Mucosa of rectum (tissue), 2 donors: Measurements from ENCODE around the gene NSRP1.
"Not testable (repeated sequence)": the region's sequence is repeated elsewhere in the genome, so short reads cannot be mapped to it uniquely, and the experiment has no call there.

Experiments used
- H3K27ac ChIP-seq, 2 donors: one replicate each; pipeline ENCODE4 v1.7.0; 2013; ENCODE audit warnings: inconsistent platforms in 2 of 2, low read depth in 2 of 2, low read length in 2 of 2
- H3K27me3 ChIP-seq, 2 donors: one replicate each; pipeline ENCODE4 v1.7.0; 2013; ENCODE audit warnings: low read length in 2 of 2; ENCODE audit not compliant: control insufficient read depth in 2 of 2, insufficient read depth in 2 of 2
- H3K36me3 ChIP-seq, 2 donors: one replicate each; pipeline ENCODE4 v1.7.0; 2013; ENCODE audit warnings: low read length in 2 of 2; ENCODE audit not compliant: control insufficient read depth in 2 of 2, insufficient read depth in 2 of 2
- H3K4me1 ChIP-seq, 2 donors: one replicate each; pipeline ENCODE4 v1.7.0; 2013; ENCODE audit warnings: low read length in 2 of 2, mild to moderate bottlenecking in 1 of 2; ENCODE audit not compliant: control insufficient read depth in 2 of 2, insufficient read depth in 2 of 2
- H3K4me3 ChIP-seq, 2 donors: one replicate each; pipeline ENCODE4 v1.7.0; 2013; ENCODE audit warnings: low read length in 2 of 2
- H3K9ac ChIP-seq, 2 donors: one replicate each; pipeline ENCODE4 v1.7.0; 2013; ENCODE audit warnings: low read length in 2 of 2, low read depth in 1 of 2, mild to moderate bottlenecking in 1 of 2
- H3K9me3 ChIP-seq, 2 donors: one replicate each; pipeline ENCODE4 v1.7.0; 2013; ENCODE audit warnings: low read length in 2 of 2; ENCODE audit not compliant: control insufficient read depth in 2 of 2
- donor health status: healthy.
- donor health status: Normal muscosa, but diverticular disease.

NSRP1 gene

GRCh38 chr17:30200106-30200505 is 83.5 kb downstream of the NSRP1 start:
- no peak overlapping the region for H3K27ac ChIP-seq
- peaks cover 0 to 4% of the 10 kb centered on the region in 2 donors for H3K27me3 ChIP-seq
- H3K36me3 ChIP-seq: no peaks in the 10 kb centered on the region
- H3K4me3 ChIP-seq: no peak overlapping the region
- H3K9me3 ChIP-seq: no peaks in the 10 kb centered on the region
- H3K9ac ChIP-seq: no peak overlapping the region
- H3K4me1 ChIP-seq: no peaks in the 10 kb centered on the region

- not testable (repeated sequence) for H3K27ac ChIP-seq, H3K9me3 ChIP-seq, H3K4me1 ChIP-seq, H3K9ac ChIP-seq, H3K36me3 ChIP-seq, H3K4me3 ChIP-seq, H3K27me3 ChIP-seq
Measured at GRCh38 chr17:30200656-30201055, 84.0 kb downstream of the NSRP1 start.

GRCh38 chr17:30203471-30203981 is 86.9 kb downstream of the NSRP1 start:
- Histone ChIP-seq H3K9me3 (no peaks in the 10 kb centered on the region), H3K27me3 (peaks cover 0 to 4% of the 10 kb centered on the region in 2 donors), H3K4me3 (no peak overlapping the region), H3K9ac (no peak overlapping the region), H3K36me3 (no peaks in the 10 kb centered on the region), H3K27ac (no peak overlapping the region), H3K4me1 (no peaks in the 10 kb centered on the region)

GRCh38 chr17:30207655-30208054 is 91.0 kb downstream of the NSRP1 start:
- no peak overlapping the region for H3K9ac ChIP-seq
- H3K27ac ChIP-seq: no peak overlapping the region
- no peak overlapping the region for H3K4me3 ChIP-seq
- no peaks in the 10 kb centered on the region for H3K36me3 ChIP-seq
- peaks cover 0 to 1% of the 10 kb centered on the region in 2 donors for H3K27me3 ChIP-seq
- H3K9me3 ChIP-seq: no peaks in the 10 kb centered on the region
- H3K4me1 ChIP-seq: no peaks in the 10 kb centered on the region

- Histone ChIP-seq H3K4me1 (no peaks in the 10 kb centered on the region), H3K27me3 (no peaks in the 10 kb centered on the region), H3K9ac (no peak overlapping the region), H3K27ac (no peak overlapping the region), H3K4me3 (no peak overlapping the region), H3K9me3 (no peaks in the 10 kb centered on the region), H3K36me3 (no peaks in the 10 kb centered on the region)
Measured at GRCh38 chr17:30208214-30208613, 91.6 kb downstream of the NSRP1 start.

- Histone ChIP-seq H3K9me3 (no peaks in the 10 kb centered on the region), H3K36me3 (no peaks in the 10 kb centered on the region), H3K27me3 (no peaks in the 10 kb centered on the region), H3K9ac (no peak overlapping the region), H3K4me3 (no peak overlapping the region), H3K4me1 (no peaks in the 10 kb centered on the region), H3K27ac (no peak overlapping the region)
Measured at GRCh38 chr17:30209930-30210329, 93.3 kb downstream of the NSRP1 start.

- Histone ChIP-seq H3K36me3 (no peaks in the 10 kb centered on the region), H3K27ac (no peak overlapping the region), H3K27me3 (no peaks in the 10 kb centered on the region), H3K9ac (no peak overlapping the region), H3K9me3 (no peaks in the 10 kb centered on the region), H3K4me1 (no peaks in the 10 kb centered on the region), H3K4me3 (no peak overlapping the region)
Measured at GRCh38 chr17:30210366-30210765, 93.8 kb downstream of the NSRP1 start.

- Histone ChIP-seq H3K4me3 (no peak overlapping the region), H3K27ac (no peak overlapping the region), H3K9ac (no peak overlapping the region), H3K4me1 (no peaks in the 10 kb centered on the region), H3K36me3 (no peaks in the 10 kb centered on the region), H3K27me3 (no peaks in the 10 kb centered on the region), H3K9me3 (no peaks in the 10 kb centered on the region)
Measured at GRCh38 chr17:30210901-30211300, 94.3 kb downstream of the NSRP1 start.

GRCh38 chr17:30211371-30211770 is 94.8 kb downstream of the NSRP1 start:
- Histone ChIP-seq H3K4me3 (no peak overlapping the region), H3K9ac (no peak overlapping the region), H3K36me3 (no peaks in the 10 kb centered on the region), H3K4me1 (no peaks in the 10 kb centered on the region), H3K9me3 (no peaks in the 10 kb centered on the region), H3K27ac (no peak overlapping the region), H3K27me3 (no peaks in the 10 kb centered on the region)

- no peak overlapping the region for H3K27ac ChIP-seq
Measured at GRCh38 chr17:30212750-30213149, 96.1 kb downstream of the NSRP1 start.

GRCh38 chr17:30217054-30217453 is 100.4 kb downstream of the NSRP1 start:
- Histone ChIP-seq H3K36me3 (no peaks in the 10 kb centered on the region), H3K4me3 (no peak overlapping the region), H3K4me1 (no peaks in the 10 kb centered on the region), H3K9ac (no peak overlapping the region), H3K27ac (no peak overlapping the region), H3K9me3 (no peaks in the 10 kb centered on the region), H3K27me3 (no peaks in the 10 kb centered on the region)

More at GRCh38 chr17:30212750-30213149, 96.1 kb downstream of the NSRP1 start:
- Histone ChIP-seq H3K4me1 (no peaks in the 10 kb centered on the region), H3K36me3 (no peaks in the 10 kb centered on the region), H3K9me3 (no peaks in the 10 kb centered on the region), H3K27me3 (no peaks in the 10 kb centered on the region), H3K9ac (no peak overlapping the region), H3K4me3 (no peak overlapping the region)
